Measurements from ENCODE around the gene HYLS1.
"Not testable (repeated sequence)": the region's sequence is repeated elsewhere in the genome, so short reads cannot be mapped to it uniquely, and the experiment has no call there.

Gene HYLS1, protein sequence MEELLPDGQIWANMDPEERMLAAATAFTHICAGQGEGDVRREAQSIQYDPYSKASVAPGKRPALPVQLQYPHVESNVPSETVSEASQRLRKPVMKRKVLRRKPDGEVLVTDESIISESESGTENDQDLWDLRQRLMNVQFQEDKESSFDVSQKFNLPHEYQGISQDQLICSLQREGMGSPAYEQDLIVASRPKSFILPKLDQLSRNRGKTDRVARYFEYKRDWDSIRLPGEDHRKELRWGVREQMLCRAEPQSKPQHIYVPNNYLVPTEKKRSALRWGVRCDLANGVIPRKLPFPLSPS

DNA sequence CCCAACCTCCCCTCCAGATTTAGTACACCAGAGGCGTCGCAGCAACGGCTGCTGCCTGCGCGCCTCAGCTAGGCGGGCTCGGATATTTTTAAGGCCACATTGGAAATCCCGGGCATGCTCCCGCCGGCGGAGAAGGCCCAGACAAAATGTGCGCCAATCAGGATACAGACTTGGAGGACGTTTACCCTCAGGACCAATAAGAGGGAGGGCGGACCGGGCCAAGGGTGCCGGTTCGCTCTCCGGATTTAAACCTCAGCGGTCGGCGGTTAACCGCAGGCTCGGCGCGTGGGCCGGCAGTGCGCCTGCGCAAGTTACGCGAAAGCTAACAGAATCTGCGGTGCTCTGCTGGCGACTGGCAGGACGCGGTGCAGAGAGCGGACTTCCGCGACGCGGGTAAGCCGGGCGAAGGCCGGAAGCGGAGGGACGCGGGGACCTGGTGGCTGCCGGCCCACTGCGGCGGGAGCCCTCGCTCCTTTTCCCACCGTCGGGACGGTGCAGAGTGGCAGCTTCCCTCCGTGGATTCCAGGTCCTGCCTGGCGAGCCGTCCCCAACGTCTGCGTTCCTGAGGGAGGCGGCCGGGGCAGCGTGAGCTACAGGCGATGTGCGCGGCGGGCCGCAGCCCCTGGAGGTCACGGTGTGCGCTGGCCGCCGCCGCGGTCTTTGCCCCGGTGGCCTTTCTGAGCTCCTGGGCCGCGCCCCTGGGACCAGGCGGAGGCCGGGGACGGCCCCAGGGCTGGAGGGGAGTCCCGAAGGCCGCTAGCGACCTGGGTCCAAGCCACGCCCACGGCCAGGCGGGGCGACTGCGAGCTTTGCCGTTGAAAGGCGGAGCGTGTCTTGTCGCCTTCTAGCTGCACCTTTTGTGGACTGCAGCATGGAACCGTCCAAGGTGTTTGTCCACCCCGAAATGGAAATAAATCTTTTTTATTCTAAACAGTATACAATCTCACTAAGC is at the start of gene HYLS1:
Gene HYLS1 (plus strand): TSS at position 296 of the 952 bp plus-strand sequence. CDS start 11,701 bp downstream, outside the sequence.
- DNase-seq: peak; percentile 88

DNA sequence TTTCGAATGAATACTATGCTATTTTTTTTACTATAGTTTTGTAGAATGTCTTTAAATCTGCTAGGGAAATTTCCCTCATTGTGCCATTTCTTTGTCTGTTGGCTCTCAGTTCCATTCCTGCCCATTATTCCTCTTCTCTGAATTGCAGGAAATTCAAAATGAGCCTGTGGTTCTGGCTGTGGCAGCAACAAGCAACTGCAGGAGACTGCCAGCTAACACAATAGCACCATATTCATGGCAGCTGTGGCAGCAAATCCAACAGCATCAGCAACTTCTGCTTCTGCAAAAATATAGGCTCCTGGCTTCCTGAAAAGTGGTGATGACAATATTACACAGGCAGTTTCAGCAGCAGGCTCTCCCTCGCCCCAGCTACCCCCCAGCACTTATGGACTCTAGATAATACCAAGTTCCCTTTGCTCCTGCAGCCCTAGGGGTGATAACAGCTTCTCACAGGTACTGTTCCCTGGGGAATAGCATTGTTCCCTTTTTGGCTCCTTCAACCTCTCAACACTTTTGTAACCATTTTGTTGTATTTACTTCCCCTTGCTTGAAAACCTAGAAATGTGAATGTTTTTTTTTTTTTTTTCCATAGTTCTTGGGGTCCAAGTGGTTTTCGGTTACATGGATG is 45.0 kb upstream of the HYLS1 start:
- DNase-seq: no peak

DNA sequence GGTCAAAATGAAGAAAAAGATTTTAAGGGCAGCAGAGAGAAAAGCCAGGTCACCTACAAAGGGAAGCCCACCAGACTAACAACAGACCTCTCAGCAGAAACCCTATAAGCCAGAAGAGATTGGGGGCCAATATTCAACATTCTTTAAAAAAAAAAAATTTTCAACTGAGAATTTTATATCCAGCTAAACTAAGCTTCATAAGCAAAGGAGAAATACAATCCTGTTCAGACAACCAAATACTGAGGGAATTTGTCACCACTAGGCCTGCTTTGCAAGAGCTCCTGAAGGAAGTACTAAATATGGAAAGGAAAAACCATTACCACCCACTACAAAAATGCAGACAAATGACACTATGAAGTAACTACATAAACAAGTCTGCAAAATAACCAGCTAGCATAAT is 41.3 kb upstream of the HYLS1 start:
- no peak for DNase-seq

DNA sequence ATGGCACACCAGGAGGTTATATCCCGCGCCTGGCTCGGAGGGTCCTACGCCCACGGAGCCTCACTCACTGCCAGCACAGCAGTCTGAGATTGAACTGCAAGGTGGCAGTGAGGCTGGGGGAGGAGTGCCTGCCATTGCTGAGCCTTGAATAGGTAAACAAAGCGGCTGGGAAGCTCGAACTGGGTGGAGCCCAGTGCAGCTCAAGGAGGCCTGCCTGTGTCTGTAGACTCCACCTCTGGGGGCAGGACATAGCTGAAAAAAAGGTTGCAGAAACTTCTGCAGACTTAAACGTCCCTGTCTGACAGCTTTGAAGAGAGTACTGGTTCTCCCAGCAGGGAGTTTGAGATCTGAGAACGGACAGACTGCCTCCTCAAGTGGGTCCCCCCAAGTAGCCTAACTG is 29.8 kb upstream of the HYLS1 start:
- DNase-seq: not testable (repeated sequence)

DNA sequence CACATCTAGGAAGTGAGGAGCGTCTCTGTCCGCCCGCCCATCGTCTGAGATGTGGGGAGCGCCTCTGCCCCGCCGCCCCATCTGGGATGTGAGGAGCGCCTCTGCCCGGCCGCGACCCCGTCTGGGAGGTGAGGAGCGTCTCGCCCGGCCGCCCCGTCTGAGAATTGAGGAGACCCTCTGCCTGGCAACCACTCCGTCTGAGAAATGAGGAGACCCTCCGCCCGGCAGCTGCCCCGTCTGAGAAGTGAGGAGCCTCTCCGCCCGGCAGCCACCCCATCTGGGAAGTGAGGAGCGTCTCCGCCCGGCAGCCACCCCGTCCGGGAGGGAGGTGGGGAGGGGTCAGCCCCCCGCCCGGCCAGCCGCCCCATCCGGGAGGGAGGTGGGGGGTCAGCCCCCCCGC is 24.7 kb upstream of the HYLS1 start:
- DNase-seq: not testable (repeated sequence)

DNA sequence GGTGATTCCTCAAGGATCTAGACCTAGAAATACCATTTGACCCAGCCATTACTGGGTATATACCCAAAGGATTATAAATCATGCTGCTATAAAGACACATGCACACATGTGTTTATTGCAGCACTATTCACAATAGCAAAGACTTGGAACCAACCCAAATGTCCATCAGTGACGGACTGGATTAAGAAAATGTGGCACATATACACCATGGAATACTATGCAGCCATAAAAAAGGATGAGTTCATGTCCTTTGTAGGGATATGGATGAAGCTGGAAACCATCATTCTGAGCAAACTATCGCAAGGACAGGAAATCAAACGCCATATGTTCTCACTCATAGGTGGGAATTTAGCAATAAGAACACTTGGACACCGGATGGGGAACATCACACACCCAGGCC is 22.1 kb upstream of the HYLS1 start:
- not testable (repeated sequence) for DNase-seq

DNA sequence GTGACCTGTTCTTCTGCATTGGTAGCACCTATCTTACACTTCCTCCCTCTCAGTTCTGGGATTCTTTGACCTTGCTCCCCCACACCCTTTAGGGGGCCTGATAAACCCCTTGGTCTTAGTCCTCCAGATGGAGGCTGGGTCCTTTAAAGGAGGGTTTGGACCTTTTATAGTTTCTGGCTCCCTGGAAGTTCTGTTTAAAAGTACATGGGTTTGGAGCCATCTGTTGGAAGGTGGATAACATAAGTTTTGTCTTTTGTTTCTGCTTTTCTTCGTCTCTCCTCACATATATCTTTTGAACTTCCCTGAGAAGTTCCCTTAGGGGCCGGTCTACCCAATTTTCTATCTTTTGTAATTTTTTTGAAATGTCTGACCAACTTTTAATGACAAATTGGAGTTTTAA is 17.9 kb upstream of the HYLS1 start:
- no peak for DNase-seq

DNA sequence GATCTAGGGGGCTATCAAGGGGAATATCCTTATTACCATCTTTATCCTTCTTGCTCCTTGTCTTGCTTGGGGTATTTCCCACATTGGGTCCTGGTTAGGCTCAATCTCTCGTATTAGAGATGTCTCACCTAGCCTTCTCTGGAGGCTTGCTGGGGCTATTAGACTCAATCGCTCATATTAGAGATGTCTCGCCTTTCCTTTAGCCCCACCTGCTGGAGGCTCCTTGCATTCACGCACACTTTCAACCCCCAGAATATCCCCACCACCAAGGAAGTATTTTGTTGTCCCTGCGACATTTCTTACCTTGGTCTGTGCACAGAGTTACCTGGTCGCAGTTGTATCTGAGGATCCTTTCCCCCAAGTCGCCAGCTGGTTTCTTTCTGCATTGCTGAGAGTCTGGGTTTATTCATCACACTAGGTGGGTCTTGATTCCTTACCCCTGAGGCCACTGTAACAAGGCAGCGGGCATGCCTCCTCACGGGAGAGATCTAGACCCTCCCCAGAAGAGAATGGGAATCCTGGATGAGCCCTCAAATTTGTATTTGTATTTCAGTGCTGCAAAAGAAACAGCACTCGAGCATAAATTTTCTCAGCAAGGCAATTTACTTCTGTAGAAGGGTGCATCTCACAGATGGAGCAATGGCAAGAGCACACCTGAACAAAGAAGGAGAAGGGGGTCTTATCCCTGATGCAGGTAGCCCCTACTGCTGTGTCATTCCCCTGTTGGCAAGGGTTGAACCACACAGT is 15.9 kb upstream of the HYLS1 start:
- DNase-seq: no peak

DNA sequence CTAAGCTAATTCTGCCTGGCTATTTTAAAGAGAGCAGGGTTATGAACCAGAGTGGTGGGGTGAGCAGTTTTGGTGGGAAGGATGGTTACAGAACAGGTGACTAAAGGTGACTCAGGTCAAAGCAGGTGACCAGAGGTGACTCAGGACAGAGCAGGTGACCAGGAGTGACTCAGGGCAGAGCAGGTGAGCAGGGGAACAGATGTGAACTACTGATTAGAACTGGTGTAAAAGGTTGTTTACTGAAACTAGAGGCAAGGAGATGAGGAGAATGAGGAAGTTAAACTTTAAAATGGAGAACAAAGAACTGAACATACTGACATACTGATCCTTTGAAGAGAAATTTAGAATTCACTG is 15.4 kb upstream of the HYLS1 start:
- DNase-seq: no peak

DNA sequence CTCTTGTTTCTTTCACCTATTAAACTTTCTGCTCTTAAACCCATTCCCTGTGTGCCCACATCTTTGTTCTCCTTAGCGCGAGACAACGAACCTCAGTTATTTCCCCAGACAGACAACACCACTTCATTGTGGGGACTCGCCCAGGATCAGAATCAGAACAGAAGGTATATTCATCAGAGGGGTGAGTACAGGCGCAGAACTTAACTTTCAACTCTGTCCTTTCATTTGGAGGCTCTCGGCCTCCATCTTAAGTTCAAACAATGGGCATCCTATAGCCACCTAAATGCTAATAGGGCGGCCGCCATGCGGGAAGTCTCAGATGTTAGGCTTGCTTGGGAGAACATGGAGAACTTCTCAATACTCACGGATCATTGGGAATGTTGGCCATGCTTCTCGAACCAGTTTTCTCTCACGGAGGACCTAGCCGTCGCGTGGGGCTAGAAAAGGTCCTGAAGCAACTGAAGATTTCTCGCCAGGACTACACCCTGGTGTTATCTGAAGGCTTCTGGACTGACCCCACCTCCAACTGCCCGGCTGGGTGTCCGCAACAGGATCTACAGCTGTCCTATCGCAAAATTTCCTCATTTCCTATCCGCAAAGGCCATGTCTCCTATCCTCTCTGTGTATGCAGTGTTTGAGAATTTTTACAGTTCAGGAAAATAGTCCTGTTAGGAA is 13.4 kb upstream of the HYLS1 start:
- DNase-seq: no peak

DNA sequence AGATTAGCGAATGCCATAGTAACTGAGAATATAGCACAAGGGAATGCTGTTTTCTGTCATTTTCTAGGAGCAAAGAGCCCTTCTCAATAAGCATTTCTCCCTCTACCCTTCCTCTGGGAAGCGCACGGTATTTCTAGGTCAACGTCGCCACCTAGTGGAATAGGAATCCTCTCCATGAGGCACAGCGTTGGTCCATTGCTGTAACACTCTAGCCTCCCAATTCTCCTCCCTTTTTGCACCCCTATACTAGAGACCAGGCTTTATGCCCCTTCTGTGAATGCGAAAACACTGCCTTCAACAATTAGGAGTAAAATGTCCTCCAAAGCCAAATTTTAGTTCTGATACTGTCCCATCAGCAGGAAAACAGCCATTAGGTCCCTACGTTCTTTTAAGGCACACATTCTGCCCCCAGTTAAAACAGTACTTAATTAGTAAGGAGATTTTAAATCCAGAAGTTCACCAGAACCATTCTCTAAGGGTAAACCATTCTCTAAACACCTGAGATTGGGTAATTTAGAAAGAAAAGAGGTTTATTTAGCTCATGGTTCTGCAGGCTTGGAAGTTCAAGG is 12.8 kb upstream of the HYLS1 start:
- DNase-seq: peak; percentile 43

DNA sequence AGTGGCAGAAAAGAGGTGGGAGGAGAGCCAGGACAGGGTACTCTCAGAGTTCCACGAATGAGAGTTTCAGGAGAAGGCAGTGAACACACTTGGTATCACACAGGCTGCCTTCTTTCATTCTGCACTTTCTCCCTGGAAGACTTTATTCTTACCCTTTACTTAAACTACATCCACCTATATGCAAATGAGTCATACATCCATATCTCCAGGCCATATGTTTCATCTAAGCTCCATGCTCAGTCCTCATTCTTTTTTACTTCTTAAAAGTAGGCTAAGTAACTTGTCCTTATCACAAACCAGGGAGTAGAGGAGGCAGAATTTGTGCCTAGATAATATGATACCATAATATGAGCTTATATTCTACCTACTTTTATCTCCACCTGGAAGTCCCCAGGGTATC is 6.2 kb upstream of the HYLS1 start:
- no peak for DNase-seq

DNA sequence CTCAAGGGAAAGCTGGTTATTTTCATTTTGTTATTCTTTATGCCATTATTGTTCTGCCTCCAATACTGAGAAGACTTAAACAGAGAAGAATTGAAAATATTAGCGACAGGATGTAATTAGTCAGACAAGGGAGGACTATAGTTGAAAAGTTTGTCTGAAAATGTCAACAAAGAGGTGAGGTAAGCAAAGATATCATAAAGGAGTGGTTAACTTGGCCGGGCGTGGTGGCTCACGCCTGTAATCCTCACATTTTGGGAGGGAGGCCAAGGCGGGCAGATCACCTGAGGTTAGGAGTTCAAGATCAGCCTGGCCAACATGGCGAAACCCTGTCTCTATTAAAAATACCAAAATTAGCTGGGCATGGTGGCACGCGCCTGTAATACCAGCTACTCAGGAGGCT is 4.1 kb upstream of the HYLS1 start:
- DNase-seq: no peak

DNA sequence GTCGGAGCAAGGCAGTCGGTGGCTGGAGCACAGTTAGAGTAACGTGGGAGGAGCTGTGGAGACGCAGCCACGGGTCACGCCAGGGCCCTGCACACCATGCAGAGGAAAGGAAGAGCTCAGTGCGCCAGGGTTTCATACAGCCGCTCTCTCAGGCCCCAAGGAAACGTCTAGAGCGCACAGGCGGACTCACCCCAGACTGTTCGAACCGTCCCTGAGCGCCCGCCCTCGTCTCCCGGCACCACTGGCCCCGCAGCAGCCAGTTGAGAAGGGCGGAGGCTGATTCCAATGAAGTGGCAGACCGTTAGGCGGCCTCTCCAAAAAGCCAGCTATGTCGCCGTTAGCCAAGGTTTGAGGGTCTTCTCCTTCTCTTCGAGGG is 483 bp upstream of the HYLS1 start:
- DNase-seq: no peak

DNA sequence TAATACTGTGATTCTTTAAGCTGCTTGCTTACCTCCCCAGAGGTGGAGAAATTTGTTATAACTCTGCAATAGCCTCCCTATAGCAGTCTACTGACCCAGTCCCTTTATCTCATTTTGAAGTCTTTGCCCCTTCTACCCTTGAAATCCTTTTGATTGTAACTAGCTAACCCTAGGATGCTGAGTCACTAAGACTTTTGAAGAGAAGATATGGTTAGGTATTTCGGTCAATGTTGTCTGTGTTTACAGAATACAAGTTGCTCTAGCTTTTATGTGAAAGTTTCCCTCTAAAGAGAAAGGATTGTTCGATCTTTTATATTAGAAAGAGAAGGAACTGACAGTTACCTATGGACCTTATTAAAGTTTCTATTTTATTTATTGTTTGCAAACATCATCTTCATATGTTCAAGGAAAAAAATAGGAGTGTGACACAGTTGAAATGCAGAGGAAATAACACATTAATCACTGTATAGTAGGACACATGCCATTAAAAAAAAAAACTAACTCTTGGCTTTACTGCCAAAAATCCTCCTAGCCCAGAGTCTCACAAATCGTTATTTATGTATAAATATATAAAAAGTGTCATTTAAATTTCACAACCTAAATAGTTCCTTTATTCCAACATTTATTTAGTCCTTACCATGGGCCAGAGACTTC is 3.1 kb downstream of the HYLS1 start:
- DNase-seq: no peak

DNA sequence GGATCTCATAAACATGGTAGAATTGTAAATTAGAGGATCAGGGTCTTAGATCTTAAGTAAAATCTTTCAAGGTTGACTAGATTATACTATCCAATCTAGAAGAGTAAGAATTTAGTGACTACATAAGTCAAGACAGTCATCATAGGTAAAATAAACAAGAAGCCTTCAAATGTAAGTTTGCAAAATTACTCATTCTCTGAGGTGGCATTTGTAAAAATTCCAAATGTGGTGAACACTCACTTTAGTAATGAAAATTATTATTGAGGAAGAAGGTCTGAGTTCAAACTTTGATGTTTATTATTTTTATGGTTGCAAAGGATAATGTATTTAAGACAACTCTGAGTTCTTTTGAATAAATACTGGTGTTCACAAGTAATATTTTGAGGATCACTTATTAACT is 4.6 kb downstream of the HYLS1 start:
- no peak for DNase-seq

DNA sequence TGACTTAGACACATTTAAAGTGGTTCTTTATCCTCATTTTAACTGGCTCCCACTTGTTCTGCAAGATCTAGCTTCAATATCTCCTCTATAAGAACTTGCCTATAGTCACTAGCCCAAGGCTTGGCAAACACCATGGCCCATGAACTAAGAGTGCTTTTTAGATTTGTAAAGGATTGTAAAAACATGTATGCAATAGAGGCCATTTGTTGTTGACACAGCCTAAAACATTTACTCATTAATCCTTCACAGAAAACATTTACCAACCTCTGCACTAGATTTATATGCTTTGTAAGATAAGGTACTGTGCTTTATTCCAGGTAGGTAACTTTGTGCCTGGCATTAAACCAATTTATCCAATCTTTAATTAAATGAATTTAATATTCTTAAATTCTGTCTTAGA is 5.5 kb downstream of the HYLS1 start:
- DNase-seq: no peak

DNA sequence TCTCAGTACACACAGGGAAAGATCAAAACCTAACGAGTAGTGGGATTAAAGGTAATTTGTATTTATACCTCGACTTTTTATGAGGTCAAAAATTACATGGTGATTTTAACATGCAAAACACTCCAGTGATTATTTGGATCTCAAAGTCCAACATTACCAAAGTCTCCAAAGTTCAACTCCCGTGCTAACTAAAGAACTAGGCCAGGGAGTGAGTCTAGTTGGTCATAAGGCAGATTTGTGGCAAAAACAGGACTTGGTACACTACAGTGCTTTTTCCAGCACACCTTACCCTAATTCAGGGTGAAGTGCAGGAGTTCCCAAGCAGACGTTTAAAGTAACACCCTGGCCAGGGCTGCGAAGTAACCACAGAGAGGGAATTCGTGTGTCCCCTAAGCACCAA is 14.4 kb downstream of the HYLS1 start:
- DNase-seq: no peak

DNA sequence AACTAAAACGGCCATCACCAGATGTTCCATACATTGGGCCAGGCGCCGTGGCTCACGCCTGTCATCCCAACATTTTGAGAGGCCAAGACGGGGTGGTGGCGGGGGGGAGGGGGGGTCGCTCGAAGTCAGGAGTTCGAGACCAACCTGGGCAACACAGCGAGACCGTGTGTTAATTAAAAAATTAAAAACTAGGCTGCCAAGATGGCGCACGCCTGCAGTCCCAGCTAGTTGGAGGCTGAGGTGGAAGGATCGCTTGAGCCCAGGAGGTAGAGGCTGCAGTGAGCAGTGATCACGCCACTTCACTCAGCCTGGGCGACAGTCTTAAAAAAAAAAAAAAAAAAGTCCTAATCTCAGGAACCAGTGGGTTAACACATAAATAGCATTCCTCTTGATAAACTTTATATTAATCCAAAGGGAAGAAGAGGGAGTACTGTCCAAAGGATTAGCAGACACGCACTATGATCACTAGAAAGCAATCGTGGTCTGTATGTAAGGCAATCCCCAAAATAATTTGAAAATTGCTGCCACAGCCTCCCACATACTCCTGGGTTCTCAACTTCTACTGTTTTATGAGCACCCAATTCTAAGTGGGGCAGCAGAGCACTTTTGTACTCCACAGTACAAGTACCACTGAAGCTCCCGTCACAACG is 14.9 kb downstream of the HYLS1 start:
- no peak for DNase-seq

DNA sequence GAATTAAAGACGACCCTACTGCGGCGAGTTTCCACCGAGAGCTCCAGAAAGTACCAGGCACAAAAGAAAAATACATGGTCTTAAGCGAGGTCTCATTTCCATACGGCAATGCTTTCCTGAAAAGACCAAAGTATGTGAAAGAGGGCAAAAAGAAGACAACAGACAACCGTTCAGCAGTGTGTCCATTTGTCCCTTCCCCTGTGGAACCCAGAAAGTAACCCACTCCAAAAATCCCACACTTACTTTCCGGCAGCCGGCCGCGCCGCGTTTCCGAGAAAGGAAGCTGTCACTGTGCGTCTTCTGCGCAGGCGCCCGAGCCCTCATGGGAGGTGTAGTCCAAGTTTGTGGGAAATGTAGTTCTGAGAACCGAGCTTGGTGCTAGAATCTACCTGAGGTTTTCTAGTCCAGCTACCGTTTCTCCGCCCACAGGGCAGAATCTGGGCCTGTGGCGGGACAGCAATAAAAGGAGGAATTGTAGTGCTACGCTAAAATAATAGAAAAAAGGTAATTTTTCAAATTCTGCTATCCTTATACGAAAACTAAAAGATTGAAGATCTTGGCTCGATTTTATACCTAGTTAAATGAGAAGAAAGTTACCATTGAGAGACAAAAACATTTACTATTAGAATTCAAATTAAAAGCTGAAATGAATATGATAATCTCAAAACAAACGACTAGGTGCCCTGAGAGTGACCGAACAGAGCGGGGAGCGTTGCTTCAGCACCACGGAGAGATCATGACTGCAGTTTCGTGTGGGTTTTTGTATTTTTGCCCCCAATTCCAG is 15.7 kb downstream of the HYLS1 start, which contains the start of gene PUS3:
Gene PUS3 (minus strand): TSS at position 280 of the 784 bp plus-strand sequence. CDS start 6,922 bp downstream, outside the sequence.
- peak; percentile 65 for DNase-seq

Data from amniotic stem cell (primary cell).